Measurements from ENCODE around the gene TMEM248. TPM values are rescaled to one million over a fixed set of nuclear protein-coding genes. Genes with fewer than 3 reads are reported as not detected.
"Not testable (repeated sequence)": the region's sequence is repeated elsewhere in the genome, so short reads cannot be mapped to it uniquely, and the experiment has no call there.

The TMEM248 gene
- total and polyA plus RNA-seq, 2 donors (not counting 1 experiment from before 2014, with no cell fraction given) = 114 to 131 TPM

GRCh38 chr7:66907731-66908130, 13.3 kb upstream of the TMEM248 start:
- Histone ChIP-seq H3K4me1 (ENCODE audit: control insufficient read depth in 2 of 2, insufficient read depth in 2 of 2, low read length in 2 of 2) (no peaks in the 10 kb centered on the region), H3K27ac (ENCODE audit: low read length in 2 of 2) (no peak overlapping the region), H3K27me3 (replicated peaks in 1 of 4; ENCODE audit: control extremely low read depth in 1 of 4, control insufficient read depth in 3 of 4, insufficient read depth in 4 of 4, low read length in 3 of 4) (no peaks in the 10 kb centered on the region), H2AFZ (ENCODE audit: insufficient read depth, low read depth, low read length, poor library complexity, severe bottlenecking) (no peak overlapping the region), H3K9me3 (ENCODE audit: control extremely low read depth in 1 of 3, control insufficient read depth in 2 of 3, insufficient read depth in 1 of 3, low read length in 2 of 3) (no peaks in the 10 kb centered on the region), H3K9ac (ENCODE audit: low read length) (no peak overlapping the region), H3K4me3 (ENCODE audit: control extremely low read depth in 1 of 5, extremely low read depth in 1 of 5, insufficient read depth in 1 of 5, low read depth in 2 of 5, low read length in 4 of 5) (no peak overlapping the region), H3K79me2 (ENCODE audit: control insufficient read depth, insufficient read depth, low read length) (no peaks in the 10 kb centered on the region), H3K36me3 (replicated peaks in 1 of 2; ENCODE audit: control extremely low read depth in 1 of 2, control insufficient read depth in 1 of 2, extremely low read depth in 1 of 2, insufficient read depth in 2 of 2, low read length in 1 of 2) (no peaks in the 10 kb centered on the region), H4K20me1 (ENCODE audit: control insufficient read depth, insufficient read depth, low read length, poor library complexity, severe bottlenecking) (no peaks in the 10 kb centered on the region), H3K4me2 (replicated peaks; ENCODE audit: low read depth, low read length, poor library complexity, severe bottlenecking) (no peak overlapping the region)
- H3K4me1 Mint-ChIP-seq = no peaks in the 10 kb centered on the region
- POLR2A ChIA-PET = no interaction called here
- intact Hi-C loops (cut with micrococcal nuclease) = no loop called here
- TF ChIP-seq CTCF (IDR thresholded peaks at IDR 0.05) = no peak
- TF ChIP-seq EZH2 (IDR thresholded peaks at IDR 0.05; ENCODE audit: borderline replicate concordance, insufficient read depth, low read depth, low read length, poor library complexity, severe bottlenecking) = no peak
- WGBS (ENCODE audit: insufficient coverage) = 96% methylated on average over 4 of the region's 5 CpGs
- ATAC-seq (ENCODE audit: low read depth) (no peak), DNase-seq (no peak)
- CTCF ChIA-PET = no interaction called here
- H3K9me3 Mint-ChIP-seq (ENCODE audit: insufficient read depth) = no peaks in the 10 kb centered on the region
- no peak overlapping the region for H3K4me3 Mint-ChIP-seq
- H3K27me3 Mint-ChIP-seq = no peaks in the 10 kb centered on the region
- no peak overlapping the region for H3K27ac Mint-ChIP-seq

GRCh38 chr7:66908598-66908997, 12.4 kb upstream of the TMEM248 start:
- ATAC-seq (ENCODE audit: low read depth); H3K9ac ChIP-seq (ENCODE audit: low read length); H3K4me3 Mint-ChIP-seq; H3K4me1 ChIP-seq (ENCODE audit: control insufficient read depth in 2 of 2, insufficient read depth in 2 of 2, low read length in 2 of 2); H3K27ac Mint-ChIP-seq; H2AFZ ChIP-seq (ENCODE audit: insufficient read depth, low read depth, low read length, poor library complexity, severe bottlenecking); intact Hi-C loops (cut with micrococcal nuclease); CTCF ChIA-PET; H3K4me3 ChIP-seq (ENCODE audit: control extremely low read depth in 1 of 5, extremely low read depth in 1 of 5, insufficient read depth in 1 of 5, low read depth in 2 of 5, low read length in 4 of 5); H3K36me3 ChIP-seq (replicated peaks in 1 of 2; ENCODE audit: control extremely low read depth in 1 of 2, control insufficient read depth in 1 of 2, extremely low read depth in 1 of 2, insufficient read depth in 2 of 2, low read length in 1 of 2); H3K9me3 Mint-ChIP-seq (ENCODE audit: insufficient read depth); POLR2A ChIA-PET; H3K27me3 Mint-ChIP-seq; H4K20me1 ChIP-seq (ENCODE audit: control insufficient read depth, insufficient read depth, low read length, poor library complexity, severe bottlenecking); H3K79me2 ChIP-seq (ENCODE audit: control insufficient read depth, insufficient read depth, low read length); H3K4me2 ChIP-seq (replicated peaks; ENCODE audit: low read depth, low read length, poor library complexity, severe bottlenecking); H3K27me3 ChIP-seq (replicated peaks in 1 of 4; ENCODE audit: control extremely low read depth in 1 of 4, control insufficient read depth in 3 of 4, insufficient read depth in 4 of 4, low read length in 3 of 4); DNase-seq; H3K27ac ChIP-seq (ENCODE audit: low read length in 2 of 2); H3K9me3 ChIP-seq (ENCODE audit: control extremely low read depth in 1 of 3, control insufficient read depth in 2 of 3, insufficient read depth in 1 of 3, low read length in 2 of 3); H3K4me1 Mint-ChIP-seq: not testable (repeated sequence)
- 100% methylated on average over 2 of the region's 4 CpGs for WGBS (ENCODE audit: insufficient coverage)

Measured in B cell (primary cell).